Right forelimb (tissue), 1 donor: Measurements from ENCODE around the gene FBXW7.
A peak's percentile ranks its signal among the peaks of the same experiment; 100 is the strongest.
"Not testable (repeated sequence)": the region's sequence is repeated elsewhere in the genome, so short reads cannot be mapped to it uniquely, and the experiment has no call there.

Experiments used
- DNase-seq: peaks from one replicate; pipeline ENCODE4 v3.0.0-alpha.2; 2018

FBXW7 gene

DNA sequence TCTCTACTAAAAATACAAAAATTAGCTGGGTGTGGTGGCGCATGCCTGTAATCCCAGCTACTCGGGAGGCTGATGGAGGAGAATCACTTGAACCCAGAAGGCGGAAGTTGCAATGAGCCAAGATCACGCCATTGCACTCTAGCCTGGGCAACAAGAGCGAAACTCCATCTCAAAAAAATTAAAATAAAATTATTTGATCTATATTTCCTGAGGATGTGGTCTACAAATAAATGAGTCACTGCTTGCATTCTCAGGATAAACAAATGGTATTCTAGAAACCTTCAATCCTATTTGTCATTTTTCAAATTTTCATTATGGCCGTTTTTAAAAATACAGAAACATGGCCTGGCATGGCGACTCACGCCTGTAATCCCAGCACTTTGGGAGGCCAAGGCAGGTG is 8.6 kb upstream of the FBXW7 start:
- DNase-seq: not testable (repeated sequence)

DNA sequence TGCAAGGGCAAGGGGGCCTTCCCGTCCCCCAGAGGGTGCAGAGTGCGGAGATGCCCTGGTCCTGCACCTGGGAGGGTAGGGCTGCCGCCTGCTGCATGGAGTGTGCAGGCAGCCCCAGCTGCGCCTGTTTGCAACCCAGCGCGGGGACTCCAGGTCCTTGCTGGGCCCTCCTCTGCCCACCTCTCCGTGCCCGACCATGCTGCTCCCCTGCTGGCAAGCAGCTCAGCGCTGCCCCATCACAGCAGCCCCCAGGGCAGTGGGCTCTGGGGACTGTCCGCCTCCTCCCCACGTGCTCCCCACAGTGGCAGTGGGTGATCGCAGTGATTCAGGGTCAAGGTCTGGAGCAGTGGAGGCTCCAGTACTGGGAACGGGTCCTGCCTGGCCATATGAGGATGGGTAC is 5.0 kb upstream of the FBXW7 start:
- DNase-seq: no peak

DNA sequence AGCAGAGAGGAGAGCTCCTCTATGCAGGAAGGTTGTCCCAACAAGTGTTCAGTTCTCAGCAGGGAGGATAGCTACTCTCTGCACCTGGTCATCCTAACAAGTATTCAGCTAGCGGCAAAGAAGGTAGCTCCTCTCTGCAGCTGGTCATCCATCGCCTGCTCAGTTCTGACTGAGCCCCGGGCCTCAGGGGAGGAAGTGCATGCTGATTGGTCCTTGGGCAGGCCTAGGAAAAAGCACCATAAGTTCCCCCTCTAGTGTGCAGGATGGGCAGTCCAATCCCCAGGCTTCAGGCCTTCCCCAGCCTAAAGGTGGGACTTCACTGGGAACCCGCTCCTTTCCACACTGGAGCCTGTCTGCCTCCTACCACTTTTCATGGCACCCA is 4.4 kb upstream of the FBXW7 start:
- DNase-seq: no peak

DNA sequence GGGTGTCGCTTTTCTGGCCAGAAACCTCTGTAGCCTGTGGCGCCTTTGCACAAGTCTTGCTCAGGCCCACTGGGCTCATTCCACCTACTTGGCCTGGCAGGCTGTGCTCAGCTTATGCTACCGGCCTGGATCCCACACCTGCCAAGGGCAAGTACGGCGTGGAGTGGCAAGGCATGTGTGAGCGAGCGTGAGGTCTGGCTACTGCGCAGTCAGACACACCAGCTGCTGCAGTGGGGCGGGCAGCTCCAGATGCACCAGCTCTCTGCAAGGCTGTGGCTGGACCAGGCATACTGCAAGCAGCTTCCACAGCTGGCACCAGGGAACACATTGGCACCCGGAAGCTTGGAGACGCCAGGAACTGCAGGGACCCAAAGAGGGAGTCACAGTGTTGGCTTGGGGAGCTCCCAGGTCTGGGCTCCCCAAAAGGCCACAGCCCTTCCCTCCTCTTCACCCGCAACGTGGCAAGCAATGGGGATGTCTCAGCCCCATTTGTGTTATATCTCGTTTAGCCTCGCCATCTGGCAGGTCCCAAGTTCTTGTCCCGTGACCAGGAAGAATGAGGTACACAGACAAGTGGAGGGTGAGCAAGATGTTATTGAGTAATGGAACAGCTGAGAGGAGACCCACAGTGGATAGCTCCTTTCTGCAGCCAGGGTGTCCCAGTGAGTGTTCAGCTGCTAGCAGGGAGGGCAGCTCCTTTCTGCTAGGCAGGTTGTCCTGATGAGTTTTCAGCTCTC is 3.8 kb upstream of the FBXW7 start:
- DNase-seq: no peak

DNA sequence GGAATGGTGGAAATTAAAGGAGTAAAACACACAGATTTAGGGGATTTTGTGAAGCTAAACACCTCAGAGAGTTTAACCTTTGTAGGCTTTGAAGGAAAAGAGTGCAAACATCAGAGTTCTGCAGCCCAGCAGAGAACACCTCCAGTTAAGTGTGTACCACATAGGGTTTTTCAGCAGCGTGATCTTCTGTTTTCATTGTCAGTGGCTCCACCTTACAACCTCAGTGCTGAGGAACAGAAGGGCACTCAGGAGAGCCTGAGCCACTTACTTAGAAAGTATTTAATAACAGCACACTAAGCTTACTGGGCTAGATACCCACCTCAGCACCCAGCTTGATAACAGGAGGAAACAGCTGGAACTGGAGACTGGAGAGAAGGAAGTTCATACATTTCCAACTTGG is 2.0 kb upstream of the FBXW7 start:
- no peak for DNase-seq

DNA sequence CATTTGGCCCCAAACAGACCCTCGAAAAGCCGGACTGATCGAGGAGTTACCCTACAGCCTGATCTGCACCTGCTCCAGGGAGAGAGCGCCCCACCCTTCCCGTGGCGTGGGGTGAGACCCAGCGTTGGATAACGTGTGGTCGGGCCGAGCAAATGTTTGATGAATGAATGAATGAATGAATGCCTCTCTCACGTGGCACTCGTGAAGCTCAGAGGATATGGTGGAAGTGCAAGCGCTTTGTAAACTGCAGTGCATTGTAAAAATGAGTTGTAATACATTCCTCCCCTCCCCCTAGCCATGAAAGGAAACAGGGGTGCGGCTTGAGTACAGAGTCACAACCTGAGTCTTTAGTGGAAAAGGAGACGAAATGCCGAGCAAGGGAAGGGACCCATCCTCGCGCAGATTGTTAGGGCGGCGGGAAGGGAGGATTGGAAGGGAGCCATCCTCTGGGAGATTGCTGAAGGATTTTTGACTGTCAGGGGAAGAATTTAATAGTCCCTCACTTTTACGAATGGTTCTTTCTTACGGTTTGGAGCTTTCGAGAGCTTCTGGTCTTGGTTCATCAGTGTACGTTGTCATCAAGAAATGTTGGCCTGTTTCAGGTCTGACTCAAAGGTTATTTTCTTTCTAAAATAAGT is 772 bp upstream of the FBXW7 start:
- DNase-seq: no peak

DNA sequence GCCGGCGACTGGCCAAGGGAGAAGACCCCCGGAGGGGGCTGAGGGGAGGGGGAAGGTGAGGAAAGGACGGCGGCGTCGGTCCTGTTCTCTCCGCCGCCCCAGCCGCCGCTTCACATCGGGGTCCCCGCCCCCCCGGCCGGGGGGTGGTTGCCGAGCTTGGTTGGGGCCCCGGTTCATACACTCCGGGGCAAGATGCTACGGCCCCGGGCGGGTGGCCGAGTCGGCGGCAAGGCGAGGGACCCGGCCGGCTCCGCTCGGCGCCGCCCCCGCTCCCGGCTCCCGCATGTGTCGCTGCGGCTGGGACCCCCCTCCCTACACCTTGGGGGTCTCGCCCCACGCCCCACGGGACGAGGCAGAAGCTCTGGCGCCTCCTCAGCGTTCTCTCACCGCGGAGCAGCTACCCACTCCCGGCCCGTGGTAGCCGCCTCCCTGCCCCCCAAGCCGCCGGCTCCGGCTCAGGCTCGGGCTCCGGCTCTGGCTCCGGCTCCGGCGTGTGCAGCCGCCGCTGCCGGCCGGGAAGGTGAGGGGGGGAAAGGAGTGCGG is 461 bp downstream of the FBXW7 start:
- no peak for DNase-seq

DNA sequence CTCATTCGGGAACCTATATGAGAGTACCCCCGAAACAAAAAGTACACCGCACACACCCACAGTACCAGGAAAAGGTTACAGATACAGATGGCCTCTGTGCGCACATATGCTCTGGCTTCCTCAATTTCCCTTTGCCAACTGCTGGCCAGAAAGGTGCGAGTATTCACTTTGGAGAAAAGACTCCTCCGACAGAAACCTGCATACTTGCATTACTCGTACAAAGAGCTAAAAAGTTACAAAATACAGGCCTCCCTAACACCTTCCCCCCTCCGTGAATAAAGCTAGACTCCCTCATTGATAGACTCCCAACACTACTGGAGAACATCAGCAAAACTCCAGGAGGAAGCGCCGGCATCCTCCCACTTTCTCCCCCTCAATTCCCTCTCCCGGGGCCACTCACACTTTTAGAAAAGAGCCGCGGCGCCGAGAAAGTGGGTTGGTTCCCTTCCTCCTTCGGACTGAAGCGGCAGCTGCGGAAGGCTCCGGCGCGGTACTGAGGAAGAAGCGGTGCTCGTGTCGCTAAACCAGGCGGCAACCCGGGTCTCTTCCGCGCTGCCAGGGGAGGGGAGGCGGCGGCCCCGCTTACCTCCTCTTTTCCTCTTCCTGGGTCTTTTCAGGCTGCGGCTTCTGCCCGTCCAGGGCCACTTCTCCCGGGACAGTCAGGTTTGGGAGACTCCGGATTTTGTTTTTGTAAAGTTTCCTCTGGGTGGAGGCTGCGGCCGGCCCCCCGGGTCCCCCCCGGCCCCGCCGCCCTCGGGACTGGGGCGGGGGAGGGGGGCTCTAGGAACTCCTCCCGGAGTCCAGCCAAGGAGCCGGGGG is 1.1 kb downstream of the FBXW7 start:
- peak; percentile 62 for DNase-seq

DNA sequence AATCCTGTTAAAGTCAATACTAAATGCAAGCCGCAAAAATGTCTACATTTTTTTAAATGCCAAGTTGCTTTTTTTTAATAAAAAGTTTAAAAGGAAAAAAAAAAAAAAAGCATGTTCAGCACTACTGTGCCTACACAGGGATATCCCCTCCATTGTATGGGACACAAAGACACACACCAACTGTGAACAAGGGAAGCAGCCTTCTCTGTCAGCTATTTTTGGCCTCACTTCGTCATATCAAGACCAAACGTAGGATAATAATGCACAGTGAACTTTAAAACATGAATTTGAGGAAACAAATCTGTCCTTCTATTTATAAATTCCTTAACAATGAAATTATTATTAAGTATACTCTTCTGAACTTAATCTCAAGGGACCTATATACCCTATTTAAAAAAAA is 4.4 kb downstream of the FBXW7 start:
- DNase-seq: no peak

DNA sequence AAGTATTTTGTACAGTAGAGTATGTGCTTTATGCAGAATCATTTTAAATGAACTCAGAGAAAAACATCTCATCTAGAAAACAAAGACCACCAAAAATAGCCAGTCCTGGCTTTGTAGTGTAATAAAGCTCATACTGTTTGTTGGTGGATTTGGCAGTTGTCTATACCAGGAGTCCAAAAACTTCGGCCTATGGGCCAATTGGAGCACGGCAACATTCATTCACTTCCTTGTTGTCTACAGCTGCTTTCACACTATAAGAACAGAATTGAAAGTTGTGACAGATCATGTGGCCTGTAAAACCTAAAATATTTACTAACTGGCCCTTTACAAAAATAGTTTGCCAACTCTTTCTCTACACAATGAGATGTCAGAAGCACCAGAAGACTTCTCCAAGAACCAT is 5.3 kb downstream of the FBXW7 start:
- DNase-seq: no peak

DNA sequence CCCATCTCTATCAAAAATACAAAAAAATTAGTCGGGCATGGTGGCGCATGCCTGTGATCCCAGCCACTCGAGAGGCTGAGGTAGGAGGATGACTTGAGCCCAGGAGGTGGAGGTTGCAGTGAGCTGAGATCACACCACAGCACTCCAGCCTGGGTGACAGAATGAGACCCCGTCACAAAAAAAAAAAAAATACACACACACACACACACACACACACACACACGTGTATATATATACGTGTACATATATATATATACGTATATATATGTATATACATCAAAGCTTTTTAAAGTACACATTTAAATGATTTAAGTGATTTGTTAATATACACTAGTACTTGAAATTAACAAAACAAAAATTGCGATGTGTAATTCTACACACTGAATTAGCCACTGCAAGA is 6.0 kb downstream of the FBXW7 start:
- no peak for DNase-seq

DNA sequence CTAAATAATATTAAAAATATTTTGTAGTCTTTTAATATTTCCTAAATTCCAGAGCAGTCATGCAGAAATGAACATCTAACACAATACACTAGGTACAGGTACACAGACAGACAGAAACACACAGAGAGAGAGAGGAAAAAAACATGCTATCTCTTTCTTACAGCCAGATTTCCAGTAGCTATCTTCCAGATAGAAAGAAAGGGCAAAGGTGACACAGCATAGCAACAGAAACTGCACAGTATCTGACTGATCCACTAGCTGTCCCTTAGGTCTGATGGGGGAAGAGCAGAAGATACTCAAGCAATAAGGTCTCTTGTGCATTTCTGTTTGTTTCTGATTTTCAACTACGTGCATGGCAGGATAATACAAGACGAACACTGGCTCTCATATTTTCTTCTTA is 7.8 kb downstream of the FBXW7 start:
- DNase-seq: no peak

DNA sequence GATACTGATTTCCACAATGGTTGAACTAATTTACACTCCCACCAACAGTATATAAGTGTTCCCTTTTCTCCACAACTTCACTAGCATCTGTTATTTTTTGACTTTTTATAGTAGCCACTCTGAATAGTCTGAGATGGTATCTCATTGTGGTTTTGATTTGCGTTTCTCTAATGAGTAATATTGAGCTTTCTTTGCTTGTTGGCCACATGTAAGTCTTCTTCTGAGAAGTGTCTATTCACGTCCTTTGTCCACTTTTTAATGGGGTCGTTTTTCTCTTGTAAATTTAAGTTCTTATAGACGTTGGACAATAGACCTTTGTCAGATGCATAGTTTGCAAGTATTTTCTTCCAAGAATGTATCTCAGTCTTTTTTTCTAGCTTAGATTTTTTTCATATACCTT is 10.0 kb downstream of the FBXW7 start:
- no peak for DNase-seq

DNA sequence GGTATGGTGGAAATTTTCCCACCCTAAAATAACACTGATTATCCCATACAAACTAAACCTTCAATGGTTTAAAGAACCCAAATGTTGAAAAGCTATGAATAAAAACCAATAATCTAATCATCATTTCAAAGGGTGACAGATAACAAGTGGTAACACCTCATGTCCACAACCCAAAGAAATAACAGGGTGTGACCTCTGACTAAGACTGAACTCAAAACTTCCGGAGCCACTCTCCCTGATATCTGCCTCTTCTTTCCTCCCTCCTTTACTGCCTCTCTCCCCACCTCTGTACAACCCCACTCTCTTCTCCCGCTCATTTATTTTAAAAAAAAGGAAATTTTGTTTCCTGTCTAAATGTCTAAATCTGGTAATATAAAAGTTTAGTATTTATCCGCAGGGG is 11.5 kb downstream of the FBXW7 start:
- DNase-seq: no peak

DNA sequence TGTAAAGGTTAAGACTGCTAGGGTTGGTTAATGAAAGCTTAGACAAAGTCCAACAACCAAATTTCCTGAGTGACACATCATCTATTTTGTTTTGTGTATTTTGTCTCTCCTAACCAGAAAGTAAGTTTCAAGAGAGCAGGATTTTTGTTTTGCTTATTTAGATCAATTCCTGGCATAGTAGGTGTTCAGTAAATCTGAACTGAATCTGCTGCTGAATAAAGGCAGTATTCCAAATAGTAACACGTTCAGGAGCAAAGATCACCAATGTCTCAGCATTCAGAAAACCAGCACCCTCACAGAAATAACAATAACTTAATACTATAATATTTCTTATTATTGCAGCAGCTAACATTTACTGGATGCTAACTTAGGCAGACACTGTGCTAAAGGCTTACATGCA is 12.2 kb downstream of the FBXW7 start:
- DNase-seq: no peak

DNA sequence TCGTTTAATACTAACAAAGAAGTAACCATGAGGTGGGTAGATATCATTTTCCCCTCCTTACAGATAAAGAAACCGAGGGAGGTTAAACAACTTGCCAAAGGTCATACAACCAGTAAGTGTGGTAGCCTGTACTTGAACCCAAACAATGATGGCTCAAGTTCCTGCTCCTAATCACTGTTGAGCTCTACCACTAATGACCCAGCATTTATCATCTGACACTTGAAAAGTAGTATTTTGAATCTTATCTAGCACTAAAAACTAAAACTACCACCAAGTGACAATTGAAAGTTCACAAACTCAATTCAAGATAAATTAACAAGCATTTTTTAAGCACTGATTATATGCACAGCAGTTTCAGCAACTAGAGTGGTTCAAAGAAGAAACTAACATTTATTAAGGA is 13.1 kb downstream of the FBXW7 start:
- no peak for DNase-seq

DNA sequence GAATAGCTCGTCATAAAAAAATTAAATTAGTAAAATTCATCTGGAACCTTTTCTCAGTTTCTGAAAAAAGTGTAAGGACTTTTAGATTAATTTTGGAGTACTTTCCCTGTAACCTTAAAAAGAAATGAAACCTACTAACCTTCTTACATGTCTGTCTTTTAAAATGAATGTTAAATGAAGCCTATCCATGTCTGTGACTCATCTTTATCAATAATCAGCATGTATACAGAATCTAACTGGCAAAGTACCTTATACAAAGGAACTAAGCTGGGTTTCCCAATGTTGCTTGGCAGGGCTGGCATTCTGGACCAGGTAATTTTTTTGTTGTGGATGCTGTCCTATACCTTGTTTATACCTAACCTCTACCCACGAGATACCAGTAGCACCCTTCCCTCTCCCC is 13.6 kb downstream of the FBXW7 start:
- no peak for DNase-seq

DNA sequence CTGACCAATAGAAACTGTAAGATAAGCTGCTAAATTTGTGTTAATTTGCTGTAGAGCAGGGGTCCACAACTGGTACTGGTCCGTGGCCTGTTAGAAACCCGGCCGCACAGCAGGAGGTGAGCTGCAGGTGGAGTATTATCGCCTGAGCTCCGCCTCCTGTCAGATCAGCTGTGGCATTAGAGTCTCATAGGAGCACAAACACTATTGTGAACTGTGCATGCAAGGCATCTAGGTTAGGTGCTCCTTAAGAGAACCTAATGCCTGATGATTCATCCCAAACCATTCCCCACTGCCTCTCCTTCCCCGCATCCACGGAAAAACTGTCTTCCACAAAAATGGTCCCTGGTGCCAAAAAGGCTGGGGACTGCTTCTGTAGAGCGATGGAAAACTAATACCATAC is 19.7 kb downstream of the FBXW7 start:
- DNase-seq: no peak

DNA sequence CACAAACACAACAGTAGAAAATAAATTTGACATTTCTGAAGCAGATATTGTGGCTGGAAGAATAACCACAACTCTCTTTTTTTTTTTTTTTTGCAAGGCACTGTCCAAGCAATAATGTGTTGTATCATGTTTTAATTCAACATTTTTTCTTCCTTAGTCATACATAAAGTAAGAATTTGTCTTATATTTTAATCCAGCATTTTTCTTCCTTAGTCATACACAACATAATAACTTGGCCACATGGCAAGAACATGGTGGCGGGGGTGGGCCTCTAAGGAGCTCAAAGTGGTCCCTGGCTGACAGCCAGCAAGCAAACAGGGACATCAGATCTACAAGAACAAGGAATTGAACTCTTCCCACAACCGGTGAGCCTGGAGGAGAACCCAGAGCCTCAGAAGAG is 20.2 kb downstream of the FBXW7 start:
- DNase-seq: no peak

DNA sequence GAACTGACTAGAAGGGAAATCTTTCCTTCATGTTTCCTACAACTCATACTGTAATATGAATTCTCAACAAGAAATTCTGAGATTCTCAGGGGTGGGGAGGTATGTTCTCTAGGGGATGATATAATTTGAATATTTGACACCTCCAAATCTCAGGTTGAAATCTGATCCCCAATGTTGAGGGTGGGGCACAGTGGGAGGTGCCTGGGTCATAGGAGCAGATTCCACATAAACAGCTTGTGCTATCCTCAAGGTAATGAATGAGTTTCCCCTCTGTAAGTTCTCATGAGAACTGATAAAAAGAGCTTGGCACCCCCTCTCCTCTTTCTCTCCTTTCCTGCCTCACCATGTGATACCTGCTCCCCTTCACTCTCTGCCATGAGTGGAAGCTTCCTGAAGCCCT is 21.5 kb downstream of the FBXW7 start:
- DNase-seq: no peak

DNA sequence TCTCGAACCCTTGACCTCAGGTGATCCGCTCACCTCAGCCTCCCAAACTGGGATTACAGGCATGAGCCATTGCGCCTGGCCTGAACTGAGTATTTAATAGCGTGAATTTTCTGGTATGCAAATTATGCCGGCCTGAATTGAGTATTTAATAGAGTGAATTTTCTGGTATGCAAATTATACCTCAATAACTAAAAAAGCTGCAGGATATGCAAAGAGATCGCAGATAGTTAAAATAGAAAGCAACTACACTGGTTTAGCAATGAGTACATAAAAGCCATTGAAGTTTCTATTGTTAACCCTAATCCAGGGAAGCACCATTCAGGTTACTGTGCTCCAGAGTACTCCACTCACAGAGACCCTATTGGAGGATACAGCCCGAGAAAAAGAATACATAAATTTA is 22.8 kb downstream of the FBXW7 start:
- no peak for DNase-seq

DNA sequence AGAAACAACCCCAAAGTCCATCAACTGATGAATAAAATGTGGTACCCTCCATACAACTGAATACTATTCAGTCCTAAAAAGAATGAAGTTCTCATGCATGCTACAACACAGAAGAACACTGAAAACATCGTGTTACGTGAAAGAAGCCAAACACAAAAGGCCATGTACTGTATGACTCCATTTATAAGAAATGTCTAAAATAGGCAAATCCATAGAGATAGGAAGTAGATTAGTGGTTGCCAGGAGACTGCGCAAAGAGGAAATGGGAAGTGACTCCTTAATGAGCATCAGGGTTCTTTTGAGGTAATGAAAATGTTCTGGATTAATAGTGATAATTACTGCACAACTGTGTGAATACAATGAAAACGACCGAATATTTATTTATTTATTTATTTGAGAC is 23.4 kb downstream of the FBXW7 start:
- DNase-seq: no peak

DNA sequence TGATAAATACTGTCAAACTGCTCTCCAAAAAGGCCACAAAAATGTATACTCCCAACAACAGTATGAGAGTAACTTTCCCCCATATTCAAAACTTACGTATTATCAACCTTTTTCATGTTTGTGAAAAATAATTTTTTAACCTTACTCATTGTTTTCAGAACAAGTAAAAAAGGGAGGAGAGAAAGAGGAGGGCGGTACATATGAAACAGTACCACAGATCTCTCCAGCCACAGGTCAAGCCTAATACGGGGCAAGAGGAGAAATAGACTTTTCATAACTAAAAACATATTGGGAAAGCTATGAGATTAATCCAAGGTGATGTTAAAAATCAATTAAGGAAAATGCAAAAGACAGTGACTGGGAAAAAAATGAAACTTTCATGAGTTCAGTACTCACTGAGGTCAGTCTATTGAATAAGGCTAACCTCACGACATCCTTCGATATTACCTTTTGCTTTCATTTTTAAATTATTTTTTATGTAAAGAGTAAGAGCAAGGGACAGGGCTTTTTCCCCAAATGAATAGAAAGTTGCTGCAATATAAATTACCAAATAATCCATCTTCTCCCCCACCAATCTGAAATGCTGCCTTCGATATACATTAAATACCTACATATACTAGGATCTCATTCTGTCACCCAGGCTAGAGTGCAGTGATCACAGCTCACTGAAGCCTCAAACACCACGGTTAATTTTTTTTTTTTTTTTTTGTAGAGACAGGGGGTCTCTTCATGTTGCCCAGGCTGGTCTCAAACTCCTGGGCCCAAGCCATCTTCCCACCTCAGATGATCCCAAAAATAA is 25.3 kb downstream of the FBXW7 start:
- DNase-seq: no peak
